ENCODE data around the gene FCN3.

GRCh38 chr1:27412502-27412901 is 37.9 kb upstream of the FCN3 start:
- TF ChIP-seq CTCF (IDR thresholded peaks at IDR 0.05; ENCODE audit: low read depth, low read length) (no peak), EZH2phosphoT487 (IDR thresholded peaks at IDR 0.05; ENCODE audit: low read depth) (no peak)

Data from OCI-LY3 (cell line).